GM23338 (cell line): ENCODE results near the gene ZNF100.

Source experiments
- EZH2 ChIP-seq: fragments of 200-600 bp; sonication (generic); IDR thresholded peaks from one replicate; pipeline ENCODE4 v1.8.0; 2017; ENCODE audit warnings: antibody characterized with exemption, mild to moderate bottlenecking, low read depth; ENCODE audit not compliant: unreplicated experiment
- EZH2phosphoT487 ChIP-seq: fragments of 200-600 bp; sonication (generic); IDR thresholded peaks from one replicate; pipeline ENCODE4 v1.8.1; 2018; ENCODE audit warnings: antibody characterized with exemption; ENCODE audit not compliant: unreplicated experiment
- POLR2AphosphoS5 ChIP-seq: IDR thresholded peaks from 2 replicates; pipeline ENCODE4 v1.6.1; 2016; ENCODE audit warnings: antibody characterized with exemption, low read depth
- ZNF114 ChIP-seq: fragments of 250-450 bp; sonication (Bioruptor Pico); IDR thresholded peaks from 2 replicates; pipeline ENCODE4 v1.5.0; 2020; ENCODE audit warnings: mild to moderate bottlenecking, moderate library complexity
- ZNF331 ChIP-seq: fragments of 250-450 bp; sonication (Bioruptor Pico); IDR thresholded peaks from 2 replicates; pipeline ENCODE4 v1.5.0; 2020; ENCODE audit warnings: low read depth, mild to moderate bottlenecking, moderate library complexity
- TF ChIP-seq, protein P1 (sequence below), 2 experiments: fragments of 200-600 bp in 1 of 2; sonication (generic) in 1 of 2; conservative IDR thresholded peaks; 2 replicates each; pipeline versions ENCODE4 v1.5.1 to v1.6.1; 2016 to 2017; ENCODE audit warnings: antibody characterized with exemption in 2 of 2, low read depth in 2 of 2, mild to moderate bottlenecking in 2 of 2, moderate library complexity in 1 of 2
- TF ChIP-seq, protein P2 (sequence below): IDR thresholded peaks from one replicate; pipeline ENCODE4 v1.6.1; 2018; ENCODE audit warnings: antibody characterized with exemption; ENCODE audit not compliant: unreplicated experiment

DNA sequence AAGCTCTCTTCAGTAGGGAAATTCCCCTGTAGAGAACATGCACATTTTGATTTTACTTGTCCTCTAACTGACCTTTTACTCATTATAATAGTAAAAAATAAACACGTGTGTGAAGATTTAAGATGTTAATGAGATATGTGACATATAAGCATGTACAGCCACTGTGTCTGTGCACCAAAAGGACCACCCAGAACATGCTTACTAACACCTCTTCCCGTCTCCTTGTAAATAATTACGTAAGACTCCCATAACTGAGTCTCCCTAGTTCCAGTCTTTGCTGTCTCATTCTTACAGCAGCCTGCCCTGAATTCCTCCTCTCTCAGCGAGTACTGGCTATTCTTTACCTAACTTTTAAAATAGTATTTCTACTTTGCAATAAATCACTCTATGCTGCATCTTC lies 53.6 kb downstream of the ZNF100 start:
- TF ChIP-seq EZH2 (no peak), EZH2phosphoT487 (no peak), POLR2AphosphoS5 (no peak), ZNF331 (CRISPR knock-in tag) (no peak), ZNF114 (no peak)
- TF ChIP-seq, protein P1, sequence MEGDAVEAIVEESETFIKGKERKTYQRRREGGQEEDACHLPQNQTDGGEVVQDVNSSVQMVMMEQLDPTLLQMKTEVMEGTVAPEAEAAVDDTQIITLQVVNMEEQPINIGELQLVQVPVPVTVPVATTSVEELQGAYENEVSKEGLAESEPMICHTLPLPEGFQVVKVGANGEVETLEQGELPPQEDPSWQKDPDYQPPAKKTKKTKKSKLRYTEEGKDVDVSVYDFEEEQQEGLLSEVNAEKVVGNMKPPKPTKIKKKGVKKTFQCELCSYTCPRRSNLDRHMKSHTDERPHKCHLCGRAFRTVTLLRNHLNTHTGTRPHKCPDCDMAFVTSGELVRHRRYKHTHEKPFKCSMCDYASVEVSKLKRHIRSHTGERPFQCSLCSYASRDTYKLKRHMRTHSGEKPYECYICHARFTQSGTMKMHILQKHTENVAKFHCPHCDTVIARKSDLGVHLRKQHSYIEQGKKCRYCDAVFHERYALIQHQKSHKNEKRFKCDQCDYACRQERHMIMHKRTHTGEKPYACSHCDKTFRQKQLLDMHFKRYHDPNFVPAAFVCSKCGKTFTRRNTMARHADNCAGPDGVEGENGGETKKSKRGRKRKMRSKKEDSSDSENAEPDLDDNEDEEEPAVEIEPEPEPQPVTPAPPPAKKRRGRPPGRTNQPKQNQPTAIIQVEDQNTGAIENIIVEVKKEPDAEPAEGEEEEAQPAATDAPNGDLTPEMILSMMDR (conservative IDR thresholded peaks at IDR 0.05; ENCODE audit: low read depth in 2 of 2) = no peak
- TF ChIP-seq, protein P2, sequence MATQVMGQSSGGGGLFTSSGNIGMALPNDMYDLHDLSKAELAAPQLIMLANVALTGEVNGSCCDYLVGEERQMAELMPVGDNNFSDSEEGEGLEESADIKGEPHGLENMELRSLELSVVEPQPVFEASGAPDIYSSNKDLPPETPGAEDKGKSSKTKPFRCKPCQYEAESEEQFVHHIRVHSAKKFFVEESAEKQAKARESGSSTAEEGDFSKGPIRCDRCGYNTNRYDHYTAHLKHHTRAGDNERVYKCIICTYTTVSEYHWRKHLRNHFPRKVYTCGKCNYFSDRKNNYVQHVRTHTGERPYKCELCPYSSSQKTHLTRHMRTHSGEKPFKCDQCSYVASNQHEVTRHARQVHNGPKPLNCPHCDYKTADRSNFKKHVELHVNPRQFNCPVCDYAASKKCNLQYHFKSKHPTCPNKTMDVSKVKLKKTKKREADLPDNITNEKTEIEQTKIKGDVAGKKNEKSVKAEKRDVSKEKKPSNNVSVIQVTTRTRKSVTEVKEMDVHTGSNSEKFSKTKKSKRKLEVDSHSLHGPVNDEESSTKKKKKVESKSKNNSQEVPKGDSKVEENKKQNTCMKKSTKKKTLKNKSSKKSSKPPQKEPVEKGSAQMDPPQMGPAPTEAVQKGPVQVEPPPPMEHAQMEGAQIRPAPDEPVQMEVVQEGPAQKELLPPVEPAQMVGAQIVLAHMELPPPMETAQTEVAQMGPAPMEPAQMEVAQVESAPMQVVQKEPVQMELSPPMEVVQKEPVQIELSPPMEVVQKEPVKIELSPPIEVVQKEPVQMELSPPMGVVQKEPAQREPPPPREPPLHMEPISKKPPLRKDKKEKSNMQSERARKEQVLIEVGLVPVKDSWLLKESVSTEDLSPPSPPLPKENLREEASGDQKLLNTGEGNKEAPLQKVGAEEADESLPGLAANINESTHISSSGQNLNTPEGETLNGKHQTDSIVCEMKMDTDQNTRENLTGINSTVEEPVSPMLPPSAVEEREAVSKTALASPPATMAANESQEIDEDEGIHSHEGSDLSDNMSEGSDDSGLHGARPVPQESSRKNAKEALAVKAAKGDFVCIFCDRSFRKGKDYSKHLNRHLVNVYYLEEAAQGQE = no peak
